Ascending aorta (tissue), 2 donors: Measurements from ENCODE around the gene TCP11L2. TPM values are rescaled to one million over a fixed set of nuclear protein-coding genes. Genes with fewer than 3 reads are reported as not detected.
"Not testable (repeated sequence)": the region's sequence is repeated elsewhere in the genome, so short reads cannot be mapped to it uniquely, and the experiment has no call there.

ENCODE experiments used
- DNase-seq, 2 donors: peaks; one replicate each; pipeline ENCODE4 v3.0.0-alpha.2; 2019; ENCODE audit warnings: low spot score in 2 of 2
- H3K27ac ChIP-seq, 2 donors: fragments of 200-600 bp; sonication (generic); one replicate each; pipeline ENCODE4 v1.5.1; 2016 to 2017; ENCODE audit warnings: mild to moderate bottlenecking in 1 of 2
- H3K27me3 ChIP-seq: fragments of 200-600 bp; sonication (generic); one replicate; pipeline ENCODE4 v1.5.1; 2017
- H3K36me3 ChIP-seq, 2 donors: fragments of 200-600 bp; sonication (generic); one replicate each; pipeline ENCODE4 v1.5.1; 2016
- H3K4me1 ChIP-seq, 2 donors: fragments of 200-600 bp; sonication (generic); one replicate each; pipeline ENCODE4 v1.5.1; 2016 to 2017; ENCODE audit warnings: mild to moderate bottlenecking in 1 of 2
- H3K4me3 ChIP-seq, 2 donors: fragments of 200-600 bp; sonication (generic); one replicate each; pipeline ENCODE4 v1.5.1; 2016 to 2017; ENCODE audit warnings: mild to moderate bottlenecking in 1 of 2
- H3K9me3 ChIP-seq, 2 donors: fragments of 200-600 bp; sonication (generic); one replicate each; pipeline ENCODE4 v1.5.1; 2016
- intact Hi-C: fragments of 100-400 bp; cut with DNase I; formaldehyde crosslinking; loops from one replicate; pipeline ENCODE4 v1.15.1; 2023
- total RNA-seq: library from RNA; depleted of rRNA; stranded (reverse); fragments of >200 nt; gene quantifications from one replicate; pipeline ENCODE4 v1.1.0, GENCODE V29; 2016
- TF ChIP-seq, protein P1 (sequence below), 3 experiments: fragments of 200-600 bp in 2 of 3; fragments of 450-650 bp in 1 of 3; sonication (generic) in 2 of 3; IDR thresholded peaks; one replicate each; pipeline ENCODE4 v1.5.1; 2016 to 2019; ENCODE audit warnings: antibody characterized with exemption in 3 of 3, mild to moderate bottlenecking in 1 of 3, moderate library complexity in 1 of 3

Gene TCP11L2
- total RNA-seq, 1 donor from 2014 or later = 16.0 TPM

DNA sequence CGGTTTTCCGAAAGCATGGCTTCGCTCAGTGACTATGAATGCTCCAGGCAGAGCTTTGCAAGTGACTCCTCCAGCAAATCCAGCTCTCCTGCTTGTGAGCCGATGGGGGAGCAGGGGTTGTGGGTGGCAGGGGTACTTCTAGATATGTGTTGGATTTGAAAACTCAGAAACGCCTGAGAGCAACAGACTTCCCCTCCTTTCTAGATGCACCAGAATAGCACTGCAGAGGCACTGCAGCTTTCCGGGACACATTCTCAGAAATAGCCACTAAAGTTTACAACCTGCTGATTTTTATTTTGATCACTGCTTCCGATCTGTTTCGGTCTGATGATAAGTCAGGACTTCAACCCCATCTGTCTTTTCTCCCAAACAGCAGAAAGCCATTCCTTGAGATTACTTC, 8.6 kb downstream of the TCP11L2 start:
- Histone ChIP-seq H3K4me3 (no peak overlapping the region), H3K4me1 (no peaks in the 10 kb centered on the region), H3K36me3 (peaks cover 22 to 26% of the 10 kb centered on the region in 2 donors), H3K9me3 (no peaks in the 10 kb centered on the region), H3K27ac (no peak overlapping the region), H3K27me3 (no peaks in the 10 kb centered on the region)
- intact Hi-C loops = no loop called here
- TF ChIP-seq, protein P1, sequence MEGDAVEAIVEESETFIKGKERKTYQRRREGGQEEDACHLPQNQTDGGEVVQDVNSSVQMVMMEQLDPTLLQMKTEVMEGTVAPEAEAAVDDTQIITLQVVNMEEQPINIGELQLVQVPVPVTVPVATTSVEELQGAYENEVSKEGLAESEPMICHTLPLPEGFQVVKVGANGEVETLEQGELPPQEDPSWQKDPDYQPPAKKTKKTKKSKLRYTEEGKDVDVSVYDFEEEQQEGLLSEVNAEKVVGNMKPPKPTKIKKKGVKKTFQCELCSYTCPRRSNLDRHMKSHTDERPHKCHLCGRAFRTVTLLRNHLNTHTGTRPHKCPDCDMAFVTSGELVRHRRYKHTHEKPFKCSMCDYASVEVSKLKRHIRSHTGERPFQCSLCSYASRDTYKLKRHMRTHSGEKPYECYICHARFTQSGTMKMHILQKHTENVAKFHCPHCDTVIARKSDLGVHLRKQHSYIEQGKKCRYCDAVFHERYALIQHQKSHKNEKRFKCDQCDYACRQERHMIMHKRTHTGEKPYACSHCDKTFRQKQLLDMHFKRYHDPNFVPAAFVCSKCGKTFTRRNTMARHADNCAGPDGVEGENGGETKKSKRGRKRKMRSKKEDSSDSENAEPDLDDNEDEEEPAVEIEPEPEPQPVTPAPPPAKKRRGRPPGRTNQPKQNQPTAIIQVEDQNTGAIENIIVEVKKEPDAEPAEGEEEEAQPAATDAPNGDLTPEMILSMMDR (IDR thresholded peaks at IDR 0.05) = no peak
- DNase-seq = no peak

DNA sequence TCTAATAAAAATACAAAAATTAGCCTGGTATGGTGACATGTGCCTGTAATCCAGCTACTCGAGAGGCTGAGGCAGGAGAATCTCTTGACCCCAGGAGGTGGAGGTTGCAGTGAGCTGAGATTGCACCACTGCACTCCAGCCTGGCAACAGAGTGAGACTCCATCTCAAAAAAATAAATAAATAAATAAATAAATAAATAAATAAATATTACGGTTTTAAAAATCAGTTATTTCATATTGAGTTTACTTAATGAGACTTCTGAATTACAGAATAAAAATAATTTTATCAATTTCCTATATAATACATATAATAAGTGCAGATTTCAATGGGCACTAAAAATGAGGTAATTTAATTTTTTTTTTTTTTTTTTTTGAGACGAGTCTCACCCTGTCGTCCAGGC, 10.9 kb downstream of the TCP11L2 start:
- H3K9me3 ChIP-seq, H3K4me3 ChIP-seq, H3K27ac ChIP-seq, H3K4me1 ChIP-seq, H3K27me3 ChIP-seq, intact Hi-C loops, DNase-seq: not testable (repeated sequence)
- H3K36me3 ChIP-seq = peaks cover 29 to 49% of the 10 kb centered on the region in 2 donors

DNA sequence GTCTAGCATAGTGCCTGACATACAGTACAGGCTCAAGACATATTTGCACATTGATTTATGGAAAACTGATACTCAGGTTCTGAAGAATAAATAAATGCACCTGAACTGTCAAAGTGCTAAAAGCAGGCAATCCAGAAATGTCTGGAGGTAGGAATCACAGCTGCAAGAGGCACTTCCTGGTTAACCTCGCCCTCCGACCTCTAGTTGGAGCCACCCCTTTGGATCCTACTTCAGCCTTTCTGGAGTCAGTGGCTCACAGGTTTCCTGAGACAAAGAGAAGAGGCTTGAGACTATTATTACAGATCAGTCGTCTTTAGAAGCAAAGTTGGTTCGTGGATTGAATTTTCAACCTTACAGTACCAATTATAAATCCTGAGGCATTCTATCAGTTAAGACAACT, 13.0 kb downstream of the TCP11L2 start:
- H3K4me1 ChIP-seq = no peaks in the 10 kb centered on the region
- intact Hi-C loops = no loop called here
- no peak overlapping the region for H3K4me3 ChIP-seq
- no peaks in the 10 kb centered on the region for H3K27me3 ChIP-seq
- H3K9me3 ChIP-seq = no peaks in the 10 kb centered on the region
- TF ChIP-seq, protein P1 (IDR thresholded peaks at IDR 0.05) = no peak
- no peak for DNase-seq
- H3K27ac ChIP-seq = no peak overlapping the region
- peaks cover 42 to 68% of the 10 kb centered on the region in 2 donors for H3K36me3 ChIP-seq

DNA sequence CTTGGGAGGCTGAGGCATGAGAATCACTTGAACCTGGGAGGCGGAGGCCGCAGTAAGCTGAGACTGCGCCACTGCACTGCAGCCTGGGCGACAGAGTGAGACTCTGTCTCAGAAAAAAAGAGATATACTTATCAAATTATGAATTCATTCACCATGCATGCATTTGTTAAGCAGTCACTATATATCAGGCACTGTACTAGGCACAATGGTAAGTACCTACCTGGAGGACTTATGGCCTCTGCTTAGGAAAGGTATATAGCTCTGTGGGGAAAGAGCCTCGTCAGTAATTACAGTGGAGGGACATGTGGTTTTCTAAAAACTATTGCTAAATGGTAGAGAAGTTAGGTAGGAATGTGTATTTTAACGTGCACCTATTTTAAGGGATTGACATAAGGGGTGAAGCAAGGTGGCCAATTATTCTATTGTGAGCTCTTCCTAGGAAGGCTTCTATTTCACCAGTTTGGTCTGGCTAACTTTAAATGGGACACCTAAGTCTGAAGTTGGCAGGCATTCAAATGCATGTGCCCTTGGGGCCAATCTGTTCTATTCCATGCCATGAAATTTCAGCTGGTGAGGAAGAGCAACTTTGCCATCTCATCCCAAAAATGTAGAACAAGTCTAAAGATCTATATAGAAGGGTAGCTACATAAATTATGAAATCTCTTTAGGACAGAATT, 15.0 kb downstream of the TCP11L2 start:
- no peak for DNase-seq
- intact Hi-C loops = no loop called here
- peaks cover 53 to 84% of the 10 kb centered on the region in 2 donors for H3K36me3 ChIP-seq
- no peak overlapping the region for H3K27ac ChIP-seq
- H3K9me3 ChIP-seq = no peaks in the 10 kb centered on the region
- TF ChIP-seq, protein P1 (IDR thresholded peaks at IDR 0.05) = no peak
- H3K4me3 ChIP-seq = no peak overlapping the region
- no peaks in the 10 kb centered on the region for H3K27me3 ChIP-seq
- no peaks in the 10 kb centered on the region for H3K4me1 ChIP-seq

DNA sequence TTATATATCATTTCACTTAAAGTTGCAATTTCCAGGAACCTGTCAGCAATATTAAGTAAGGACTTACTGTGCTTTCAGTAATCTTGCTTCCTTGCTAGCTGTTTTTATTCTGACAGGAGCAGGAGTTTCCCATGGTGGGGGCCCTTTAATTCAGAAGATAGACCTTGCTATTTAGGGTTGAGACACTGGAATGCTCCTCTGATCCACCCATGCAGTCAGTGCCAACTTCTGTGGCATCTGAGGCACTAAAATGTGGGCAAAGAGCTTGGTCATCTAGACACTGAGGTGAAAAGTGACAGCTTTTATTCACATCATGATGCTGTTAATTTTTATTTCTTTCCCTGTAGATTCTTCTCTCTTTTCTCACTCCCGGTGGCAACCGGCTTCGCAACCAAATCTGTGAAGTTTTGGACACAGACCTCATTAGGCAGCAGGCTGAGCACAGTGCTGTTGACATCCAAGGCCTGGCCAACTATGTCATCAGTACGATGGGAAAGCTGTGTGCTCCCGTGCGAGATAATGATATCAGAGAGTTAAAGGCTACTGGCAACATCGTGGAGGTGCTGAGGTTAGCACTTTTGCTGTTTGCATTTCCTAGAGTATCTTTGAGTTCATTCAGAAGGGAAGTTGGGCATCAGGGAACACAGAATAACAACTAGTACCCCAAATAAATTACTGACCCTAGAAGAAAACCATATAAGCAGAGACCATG, 18.8 kb downstream of the TCP11L2 start:
- no peaks in the 10 kb centered on the region for H3K27me3 ChIP-seq
- intact Hi-C loops = no loop called here
- DNase-seq = no peak
- H3K36me3 ChIP-seq = peaks cover 45 to 90% of the 10 kb centered on the region in 2 donors
- H3K4me1 ChIP-seq = no peaks in the 10 kb centered on the region
- TF ChIP-seq, protein P1 (IDR thresholded peaks at IDR 0.05) = no peak
- H3K4me3 ChIP-seq = no peak overlapping the region
- H3K9me3 ChIP-seq = no peaks in the 10 kb centered on the region
- H3K27ac ChIP-seq = no peak overlapping the region

DNA sequence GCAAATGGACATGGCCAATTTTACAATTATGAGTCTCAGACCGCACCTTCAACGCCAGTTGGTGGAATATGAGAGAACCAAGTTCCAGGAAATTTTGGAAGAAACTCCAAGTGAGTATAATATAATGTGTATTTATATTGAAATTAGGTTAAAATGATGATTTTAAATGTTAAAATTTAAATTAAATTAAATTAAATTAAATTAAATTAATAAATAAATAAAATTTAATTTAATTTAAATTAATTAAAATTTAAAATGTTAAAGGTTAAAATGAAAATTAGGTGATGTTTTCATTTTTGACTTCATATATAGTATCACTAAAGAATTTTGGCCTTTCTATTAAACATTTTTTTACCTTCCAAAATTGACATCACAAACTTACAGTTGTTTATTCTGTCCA, 21.0 kb downstream of the TCP11L2 start:
- intact Hi-C loops = no loop called here
- Histone ChIP-seq H3K36me3 (peaks cover 44 to 72% of the 10 kb centered on the region in 2 donors), H3K4me3 (no peak overlapping the region), H3K4me1 (no peaks in the 10 kb centered on the region), H3K27ac (no peak overlapping the region), H3K27me3 (no peaks in the 10 kb centered on the region), H3K9me3 (no peaks in the 10 kb centered on the region)
- TF ChIP-seq, protein P1 (IDR thresholded peaks at IDR 0.05) = no peak
- DNase-seq = no peak
